ENCODE measurements around the gene MEGF11.

Gene MEGF11

DNA sequence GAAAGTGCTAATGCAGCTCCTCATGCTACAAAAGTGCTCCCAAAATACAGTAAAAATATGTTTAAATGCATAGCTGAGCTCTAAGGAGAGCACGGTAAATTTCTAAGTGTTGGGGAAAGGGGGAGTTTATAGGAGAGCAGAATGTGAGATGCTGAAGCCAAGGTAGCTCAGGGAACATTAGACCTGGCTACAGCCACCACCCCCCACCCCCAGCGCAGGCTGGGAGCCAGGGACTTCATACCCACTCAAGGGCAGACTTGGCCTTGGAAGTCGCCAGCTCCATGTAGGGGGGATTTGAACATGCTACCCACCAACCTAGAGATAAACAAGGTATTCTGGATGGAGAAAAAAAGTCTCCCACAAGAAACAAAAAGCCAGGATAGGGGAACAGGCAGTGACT is 142.2 kb downstream of the MEGF11 start:
- TF ChIP-seq ZNF274 (IDR thresholded peaks at IDR 0.05; ENCODE audit: low read depth, low read length), result no peak
- H3K4me3 ChIP-seq (ENCODE audit: low read length), result no peak overlapping the region

DNA sequence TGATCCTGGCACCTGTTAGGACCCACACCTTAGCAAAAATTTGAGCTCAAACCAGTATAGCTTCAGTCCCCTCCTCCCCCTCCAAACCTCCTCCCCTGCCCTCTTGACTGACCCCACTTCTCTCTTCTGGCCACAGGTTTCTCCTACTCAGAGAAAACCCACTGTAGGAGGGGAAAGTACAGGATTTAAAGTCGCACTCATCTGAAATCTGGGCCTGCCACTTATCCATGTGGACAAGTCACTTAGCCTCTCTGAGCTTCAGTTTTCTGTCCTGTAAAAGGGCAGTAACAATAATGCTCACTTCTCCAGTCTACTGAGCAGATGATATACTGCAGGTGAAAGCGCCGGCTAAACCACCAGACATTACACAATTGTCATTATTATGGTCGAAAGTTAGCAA is 142.7 kb downstream of the MEGF11 start:
- no peak for TF ChIP-seq ZNF274 (IDR thresholded peaks at IDR 0.05; ENCODE audit: low read depth, low read length)
- H3K4me3 ChIP-seq (ENCODE audit: low read length), result no peak overlapping the region

DNA sequence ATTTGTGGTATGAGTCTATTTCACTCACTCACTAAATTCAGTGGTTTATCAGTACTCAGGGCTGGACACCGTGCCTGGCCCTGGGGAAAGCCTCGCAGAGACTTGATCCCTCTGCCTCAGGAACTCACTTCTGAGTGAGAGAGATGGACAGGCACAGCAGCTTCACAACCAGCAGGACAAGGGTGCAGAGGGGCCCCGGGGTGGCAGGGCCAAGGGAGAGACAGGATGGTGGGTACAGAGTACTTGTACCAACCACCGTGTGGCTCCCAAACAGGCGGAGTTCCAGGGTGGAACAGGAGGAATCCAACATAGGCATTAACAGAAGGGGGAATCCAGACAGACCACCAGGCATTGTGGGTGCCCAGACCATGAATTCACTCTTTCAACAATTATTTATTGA is 143.7 kb downstream of the MEGF11 start:
- TF ChIP-seq ZNF274 (IDR thresholded peaks at IDR 0.05; ENCODE audit: low read depth, low read length), result no peak
- no peak overlapping the region for H3K4me3 ChIP-seq (ENCODE audit: low read length)

DNA sequence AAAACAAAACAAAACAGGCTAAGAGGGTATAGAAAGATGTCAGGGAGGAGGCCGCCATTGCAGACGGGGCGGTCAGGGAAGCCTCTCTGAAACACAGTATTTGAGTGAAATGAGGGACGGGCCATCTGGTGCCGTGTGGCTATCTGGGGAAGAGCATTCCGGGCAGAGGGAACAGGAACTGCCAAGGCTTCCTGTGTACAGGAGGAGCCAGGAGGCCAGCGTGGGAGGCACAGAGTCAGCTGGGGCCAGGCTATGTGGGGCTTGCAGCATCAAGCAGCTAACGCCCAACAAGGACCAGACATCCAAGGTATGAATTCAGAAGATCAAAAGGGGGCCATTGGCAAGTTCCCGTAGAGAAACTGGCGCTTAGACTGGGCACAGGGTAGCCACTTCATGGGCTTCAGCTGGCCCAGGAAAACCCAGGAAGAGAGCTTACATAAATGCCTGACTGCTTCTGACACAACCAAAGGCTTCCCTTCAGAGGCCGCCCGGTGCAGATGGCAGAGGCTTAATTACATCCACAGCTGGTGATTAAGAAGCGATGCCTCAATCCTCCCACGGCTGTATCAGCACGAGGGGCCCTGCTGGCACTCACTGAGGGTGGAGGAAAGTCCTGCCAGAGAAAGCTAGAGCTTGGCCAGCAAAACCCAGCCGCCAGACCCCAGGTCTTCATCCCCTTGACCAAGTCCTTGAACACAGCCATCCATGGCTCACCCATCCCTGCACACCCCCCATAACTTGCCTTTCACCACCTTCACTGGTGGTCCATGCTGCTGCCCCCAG is 144.9 kb downstream of the MEGF11 start:
- no peak for TF ChIP-seq ZNF274 (IDR thresholded peaks at IDR 0.05; ENCODE audit: low read depth, low read length)
- H3K4me3 ChIP-seq (ENCODE audit: low read length), result no peak overlapping the region

DNA sequence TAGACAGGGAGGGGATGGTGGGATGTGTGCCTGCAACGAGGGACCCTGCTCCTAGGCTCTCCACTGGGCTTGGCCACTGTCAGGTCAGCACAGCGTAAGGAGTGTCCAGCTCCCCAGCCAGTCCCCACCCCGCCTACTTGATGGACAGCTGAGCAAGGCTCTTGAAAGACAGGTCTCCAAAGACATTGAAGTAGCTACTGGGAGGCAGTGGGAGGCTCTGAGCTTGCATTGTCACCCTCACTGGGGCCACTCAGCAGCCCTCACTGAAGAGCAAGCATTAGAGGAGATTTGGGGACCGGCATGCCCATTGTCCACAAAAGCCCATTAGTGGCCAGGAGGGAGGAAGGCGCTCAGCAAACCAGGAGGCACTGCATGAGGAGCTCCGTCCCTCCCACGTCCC is 146.5 kb downstream of the MEGF11 start:
- no peak for TF ChIP-seq ZNF274 (IDR thresholded peaks at IDR 0.05; ENCODE audit: low read depth, low read length)
- no peak overlapping the region for H3K4me3 ChIP-seq (ENCODE audit: low read length)

DNA sequence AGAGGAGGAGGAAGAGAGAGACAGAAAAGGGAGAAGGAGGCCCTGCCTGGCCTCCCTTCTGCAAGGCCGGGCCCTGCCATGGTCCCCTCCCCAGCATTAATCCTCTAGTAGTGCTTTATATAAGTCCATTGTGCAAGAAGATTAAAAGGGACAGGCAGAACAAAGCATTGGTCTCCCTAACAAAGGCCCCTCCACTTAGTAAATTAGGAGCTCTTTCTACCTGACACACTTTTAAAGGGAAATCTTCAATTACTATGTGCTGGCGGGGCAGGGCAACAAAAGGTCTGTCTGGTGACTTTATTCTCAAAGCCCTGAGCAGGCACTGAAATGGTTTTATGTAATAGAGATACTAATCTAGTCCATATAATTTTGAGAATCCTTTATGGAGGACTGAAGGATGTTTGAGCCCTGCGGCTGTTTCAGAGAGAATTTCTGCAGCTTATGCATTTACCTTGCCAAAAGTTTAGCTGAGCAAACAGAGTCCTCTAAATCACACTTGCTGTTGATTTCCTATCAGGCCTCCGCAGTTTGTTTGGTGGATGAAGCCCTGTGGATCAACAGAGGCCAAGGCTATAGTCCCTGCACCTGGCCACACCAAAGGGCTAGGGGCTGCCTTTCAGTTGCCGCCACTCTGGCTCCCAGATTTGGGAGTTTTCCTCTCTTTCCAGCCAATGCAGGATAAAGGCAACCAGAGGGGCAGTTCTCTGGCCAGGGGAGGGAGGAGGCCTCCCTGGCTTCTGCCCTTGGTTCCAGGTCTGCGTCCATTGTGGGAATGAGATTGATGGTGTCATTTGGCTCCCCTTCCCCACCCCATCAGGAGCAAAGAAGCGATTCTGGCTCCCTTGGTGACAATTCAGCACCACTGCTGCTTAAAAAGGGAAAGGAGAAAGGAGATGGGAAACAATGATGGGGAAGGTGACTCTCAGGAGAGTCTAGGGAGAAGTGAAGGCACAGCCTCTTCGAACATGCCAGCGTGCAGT is 148.0 kb downstream of the MEGF11 start:
- TF ChIP-seq ZNF274 (IDR thresholded peaks at IDR 0.05; ENCODE audit: low read depth, low read length), result no peak
- no peak overlapping the region for H3K4me3 ChIP-seq (ENCODE audit: low read length)

DNA sequence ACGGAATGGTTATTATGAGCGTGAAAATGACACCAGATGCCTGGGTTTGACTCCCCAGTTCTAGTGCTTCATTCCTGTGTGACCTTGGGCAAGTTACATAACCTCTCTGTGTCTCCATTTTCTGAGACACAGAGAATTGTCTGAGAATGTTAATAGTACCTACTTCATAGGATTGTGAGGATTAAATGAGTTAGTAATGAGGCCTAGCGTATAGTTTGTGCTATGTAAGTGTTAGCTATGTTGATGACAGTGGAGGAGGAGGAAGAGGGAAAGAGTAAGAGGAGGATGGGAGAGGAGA is 150.3 kb downstream of the MEGF11 start:
- TF ChIP-seq ZNF274 (IDR thresholded peaks at IDR 0.05; ENCODE audit: low read depth, low read length), result no peak
- no peak overlapping the region for H3K4me3 ChIP-seq (ENCODE audit: low read length)

DNA sequence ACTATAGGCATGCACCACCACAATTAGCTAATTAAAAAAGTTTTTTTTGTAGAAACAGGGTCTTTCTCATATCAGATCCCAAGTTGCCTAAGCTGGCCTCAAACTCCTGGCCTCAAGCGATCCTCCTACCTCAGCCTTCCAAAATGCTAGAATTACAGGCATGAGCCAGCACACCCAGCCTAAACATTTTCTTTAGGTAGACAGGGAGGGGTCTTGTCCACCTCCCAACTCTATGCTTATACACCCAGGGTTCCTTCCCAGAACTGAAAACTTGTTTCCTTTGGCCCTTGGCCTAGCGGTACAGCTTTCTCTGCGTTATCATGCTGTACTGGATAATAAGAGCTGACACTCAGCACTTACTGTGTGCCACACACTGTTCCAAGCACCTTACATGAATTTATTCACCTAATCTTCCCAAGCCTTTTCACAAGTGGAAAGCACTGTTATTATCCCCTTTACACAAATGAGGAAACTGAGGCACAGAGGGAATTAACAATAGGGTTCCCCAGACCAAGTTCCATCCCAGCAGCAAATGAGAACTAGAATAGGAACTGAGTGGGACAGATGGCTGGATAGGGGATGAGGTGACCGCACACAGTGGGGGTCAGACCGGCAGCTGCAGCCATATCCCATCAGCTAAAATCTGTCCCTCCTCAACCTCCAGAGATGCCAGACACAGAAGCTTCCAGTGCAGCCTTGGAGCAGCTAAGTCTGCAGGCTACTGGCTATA is 150.8 kb downstream of the MEGF11 start:
- TF ChIP-seq ZNF274 (IDR thresholded peaks at IDR 0.05; ENCODE audit: low read depth, low read length), result no peak
- no peak overlapping the region for H3K4me3 ChIP-seq (ENCODE audit: low read length)

DNA sequence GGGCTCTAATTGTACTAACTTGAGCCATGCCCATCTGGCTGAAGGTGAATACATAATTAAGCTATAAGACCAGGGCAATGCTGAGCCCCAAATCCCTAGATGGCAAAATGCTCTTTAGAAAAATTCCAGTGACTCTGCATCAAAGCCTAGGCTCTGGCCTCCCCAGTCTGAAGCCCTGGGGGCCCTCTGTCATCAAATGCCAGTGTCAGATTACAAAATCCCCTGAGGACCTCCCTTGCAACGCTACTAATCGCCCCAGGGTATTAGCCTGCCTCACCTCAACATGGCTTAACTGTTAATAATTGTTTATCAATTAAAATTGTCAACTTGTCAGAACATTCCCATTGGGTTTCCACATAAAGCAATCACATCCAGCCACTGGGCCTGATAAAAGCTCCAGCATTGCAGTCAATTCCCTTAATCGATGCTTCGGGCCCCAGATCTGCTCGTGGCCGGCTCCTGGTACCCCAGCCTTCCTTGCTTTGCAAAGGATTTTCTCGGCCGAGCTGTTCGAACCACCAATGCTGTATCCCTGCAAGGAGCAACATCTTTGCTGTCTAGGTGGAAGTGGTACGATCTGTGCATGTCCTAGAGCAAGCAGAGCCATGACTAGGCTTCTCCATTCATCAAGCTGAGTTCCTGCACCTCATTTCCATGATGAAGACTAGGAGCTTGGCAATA is 151.7 kb downstream of the MEGF11 start:
- H3K4me3 ChIP-seq (ENCODE audit: low read length), result no peak overlapping the region
- no peak for TF ChIP-seq ZNF274 (IDR thresholded peaks at IDR 0.05; ENCODE audit: low read depth, low read length)

DNA sequence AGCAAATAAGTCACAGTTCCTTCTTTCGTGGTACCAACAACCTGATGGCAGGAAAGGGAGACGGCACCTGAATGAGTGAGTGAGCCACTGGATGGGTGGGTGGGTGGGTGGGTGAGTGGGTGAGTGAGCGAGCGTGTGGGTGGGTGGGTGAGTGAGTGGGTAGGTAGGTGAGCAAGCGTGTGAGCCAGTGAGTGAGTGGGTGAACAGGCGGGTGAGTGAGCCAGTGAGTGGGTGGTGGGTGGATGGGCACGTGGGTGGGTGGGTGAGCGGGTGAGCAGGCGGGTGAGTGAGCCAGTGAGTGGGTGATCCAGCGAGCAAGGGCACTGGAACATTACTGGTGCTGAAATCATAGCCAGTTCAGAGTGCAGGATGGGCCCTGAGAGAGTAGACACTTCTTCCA is 152.8 kb downstream of the MEGF11 start:
- no peak for TF ChIP-seq ZNF274 (IDR thresholded peaks at IDR 0.05; ENCODE audit: low read depth, low read length)

DNA sequence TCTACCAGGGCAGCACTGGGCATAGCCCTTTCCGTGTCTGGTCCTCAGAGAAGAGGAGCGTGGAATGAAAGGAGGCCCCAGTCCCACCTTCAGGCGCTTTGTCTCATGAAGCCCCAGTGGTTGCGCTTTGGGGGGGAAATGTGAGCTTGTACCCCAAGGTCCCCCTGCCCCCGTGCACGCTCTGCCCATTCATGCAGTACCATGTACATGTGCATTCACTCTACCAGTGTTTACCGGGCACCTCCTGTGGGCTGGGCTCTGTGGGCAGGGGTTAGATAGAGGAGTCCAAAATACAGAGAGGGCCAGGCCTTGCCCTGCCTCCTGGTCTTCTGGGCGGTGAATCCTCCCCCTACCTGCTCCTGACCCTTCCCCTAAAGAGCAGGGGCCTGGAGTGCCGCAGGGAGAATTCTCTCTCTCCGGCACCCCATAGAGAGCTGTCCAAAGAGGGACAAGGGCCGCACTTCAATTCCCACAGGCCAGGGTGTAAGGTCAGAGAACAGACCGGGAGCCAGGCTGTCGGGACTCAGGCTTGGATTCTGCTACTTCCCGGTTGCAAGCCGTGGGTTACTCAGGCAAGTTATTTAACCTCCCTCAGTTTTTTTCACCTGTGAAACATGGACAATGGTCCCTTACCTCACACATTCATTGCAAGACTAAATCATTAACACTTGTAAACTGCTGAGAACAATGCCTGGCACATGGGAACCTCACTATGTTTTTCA is 153.4 kb downstream of the MEGF11 start:
- no peak overlapping the region for H3K4me3 ChIP-seq (ENCODE audit: low read length)
- TF ChIP-seq ZNF274 (IDR thresholded peaks at IDR 0.05; ENCODE audit: low read depth, low read length), result no peak

More for the DNA sequence above, 152.8 kb downstream of the MEGF11 start:
- no peak overlapping the region for H3K4me3 ChIP-seq (ENCODE audit: low read length)

DNA sequence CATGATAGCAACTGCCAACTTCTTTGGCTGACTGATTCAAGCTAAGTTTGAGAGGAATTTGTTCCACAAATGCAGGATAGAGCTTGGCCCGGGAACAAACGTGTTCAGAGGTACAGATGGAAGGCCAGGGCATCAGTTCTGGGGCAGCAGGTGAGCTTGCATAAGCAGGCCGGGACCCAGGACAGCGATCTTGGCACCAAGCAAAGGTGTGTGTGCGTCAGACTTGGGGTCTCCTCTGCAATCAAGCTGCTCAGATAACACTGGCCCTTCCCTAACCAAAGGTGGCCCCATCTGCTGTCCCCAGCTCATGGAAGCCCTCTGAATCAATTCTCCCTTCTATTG is 155.6 kb downstream of the MEGF11 start:
- no peak overlapping the region for H3K4me3 ChIP-seq (ENCODE audit: low read length)
- TF ChIP-seq ZNF274 (IDR thresholded peaks at IDR 0.05; ENCODE audit: low read depth, low read length), result no peak

All from GM08714 (cell line).